Measurements from ENCODE around the gene FYN. TPM values are rescaled to one million over a fixed set of nuclear protein-coding genes. Genes with fewer than 3 reads are reported as not detected.

Gene FYN
- total and polyA plus RNA-seq, 2 of the 13 experiments (the other 11 are each of a cell fraction or from before 2014, with no cell fraction given) = 15.5 to 24.6 TPM

- TF ChIP-seq SNAPC4 (CRISPR knock-in tag; IDR thresholded peaks at IDR 0.05) = no peak
- TF ChIP-seq AGO1 (IDR thresholded peaks at IDR 0.05; ENCODE audit: low read depth, low read length, poor library complexity, severe bottlenecking) = no peak
- TF ChIP-seq CSRNP2 (CRISPR knock-in tag; conservative IDR thresholded peaks at IDR 0.05; ENCODE audit: low read depth) = no peak
These were observed 69.4 kb downstream of the FYN start (continued) for GRCh38 chr6:111803804-111804203.

- POLR2A ChIA-PET = no interaction called here
- no peak overlapping the region for H2AFZ ChIP-seq (ENCODE audit: low read length)
- FAIRE-seq = no peak
These were observed 69.9 kb downstream of the FYN start for GRCh38 chr6:111803371-111803770.

More at GRCh38 chr6:111803371-111803770, 69.9 kb downstream of the FYN start:
- H3K79me2 ChIP-seq (ENCODE audit: insufficient read depth, low read length) = no peaks in the 10 kb centered on the region
- BruUV-seq (replicated peaks) = no TSS peak
- no peaks in the 10 kb centered on the region for H4K20me1 ChIP-seq (ENCODE audit: insufficient read depth, low read length)
- intact Hi-C loops (cut with micrococcal nuclease; ENCODE audit: unreplicated experiment) = no loop called here
- no peak overlapping the region for H3K27ac ChIP-seq (ENCODE audit: extremely low read length, insufficient read depth, low read length)
- H3K4me1 ChIP-seq (ENCODE audit: insufficient read depth, low read length) = peaks cover 5% of the 10 kb centered on the region
- WGBS (ENCODE audit: low lambda C conversion rate) = 97% methylated on average over 1 of the region's 1 CpG
- H3K4me3 ChIP-seq (replicated peaks in 1 of 3; ENCODE audit: insufficient read depth in 1 of 3, low read depth in 2 of 3, low read length in 3 of 3) = no peak overlapping the region
- in situ Hi-C loops (cut with HindIII; ENCODE audit: extremely low pct_ligation_motif_present, low pct_unique_long_range_greater_than_20kb) = no loop called here
- DNase-seq (ENCODE audit: low spot score) = no peak
- no peak overlapping the region for H3K4me2 ChIP-seq (ENCODE audit: low read depth, low read length)
- no peak overlapping the region for H3K9ac ChIP-seq (ENCODE audit: insufficient read depth, low read depth, low read length)
- no peaks in the 10 kb centered on the region for H3K9me3 ChIP-seq (ENCODE audit: low read length)
- no peaks in the 10 kb centered on the region for H3K27me3 ChIP-seq (ENCODE audit: control insufficient read depth in 1 of 2, insufficient read depth in 2 of 2, low read length in 2 of 2)
- H3K36me3 ChIP-seq (replicated peaks in 1 of 2; ENCODE audit: control insufficient read depth in 1 of 2, insufficient read depth in 2 of 2, low read length in 2 of 2) = no peaks in the 10 kb centered on the region
- TF ChIP-seq PRMT3 (CRISPR knock-in tag; IDR thresholded peaks at IDR 0.05; ENCODE audit: borderline replicate concordance, low read depth) (no peak), ZMYM3 (CRISPR knock-in tag; IDR thresholded peaks at IDR 0.05) (no peak)
- CTCF ChIA-PET (ENCODE audit: low intra/inter-chr PET ratio, low total read pairs) = no interaction called here
- ATAC-seq = no peak

Measured in HepG2 (cell line).